OCI-M2 (cell line): ENCODE data around the gene BEST3.

Source experiments
- DNase-seq: peaks from one replicate; lab custom pipeline; 2025; ENCODE audit not compliant: unreplicated experiment; lab: John Stamatoyannopoulos, UW

BEST3 gene

DNA sequence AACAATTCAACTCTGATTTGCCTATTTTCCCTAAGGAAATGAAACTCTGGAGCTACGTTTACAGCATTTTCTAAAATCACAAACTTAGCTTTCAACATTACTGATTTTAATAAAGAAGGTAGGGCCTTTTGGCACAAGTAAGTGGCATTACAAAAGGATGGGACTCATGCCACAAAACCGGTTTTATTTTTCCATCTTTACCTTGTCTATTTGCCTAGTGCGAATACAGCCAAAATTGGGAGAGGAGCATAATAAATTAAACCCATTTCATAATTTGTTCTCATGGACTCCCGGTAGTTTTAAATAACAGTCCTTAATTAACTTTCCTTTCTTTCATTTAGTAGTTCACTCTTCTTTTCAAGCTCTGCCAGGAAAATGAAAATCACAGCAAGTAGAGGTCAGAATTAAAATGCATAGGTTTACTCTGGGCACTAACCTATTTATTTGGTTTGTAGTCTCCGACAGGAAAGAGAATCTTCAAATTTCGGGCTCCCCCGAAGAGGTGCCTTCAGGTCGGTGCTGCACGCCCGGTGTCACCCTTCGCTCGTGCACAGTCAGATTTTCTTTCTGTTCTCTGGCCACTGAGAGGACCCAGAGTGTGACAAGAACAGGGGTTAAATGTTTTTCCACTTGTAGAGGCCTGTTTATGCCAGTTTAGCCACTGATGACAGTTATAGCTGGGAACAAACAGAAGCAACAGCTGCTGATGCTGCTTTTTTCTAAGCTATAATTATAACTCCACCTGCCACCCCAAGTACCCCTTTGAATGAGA, at the start of gene BEST3:
Gene BEST3 (minus strand): TSS at position 535 of the 772 bp plus-strand sequence. CDS start 1,505 bp downstream, outside the sequence.
- DNase-seq = no peak

DNA sequence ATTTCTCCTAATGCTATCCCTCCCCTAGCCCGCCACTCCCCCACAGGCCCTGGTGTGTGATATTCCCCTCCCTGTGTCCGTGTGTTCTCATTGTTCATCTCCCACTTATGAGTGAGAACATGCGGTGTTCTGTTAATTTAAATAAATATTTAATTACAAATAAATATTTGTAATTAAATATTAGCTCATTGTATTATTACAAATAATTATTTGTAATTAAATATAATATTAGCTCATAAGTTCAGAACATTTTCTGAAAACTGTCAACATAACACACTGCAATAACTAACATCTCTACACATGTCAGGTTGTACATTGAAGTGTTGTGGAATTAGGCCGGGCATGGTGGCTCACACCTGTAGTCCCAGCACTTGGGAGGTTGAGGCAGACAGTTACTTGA, 45.0 kb upstream of the BEST3 start:
- no peak for DNase-seq

DNA sequence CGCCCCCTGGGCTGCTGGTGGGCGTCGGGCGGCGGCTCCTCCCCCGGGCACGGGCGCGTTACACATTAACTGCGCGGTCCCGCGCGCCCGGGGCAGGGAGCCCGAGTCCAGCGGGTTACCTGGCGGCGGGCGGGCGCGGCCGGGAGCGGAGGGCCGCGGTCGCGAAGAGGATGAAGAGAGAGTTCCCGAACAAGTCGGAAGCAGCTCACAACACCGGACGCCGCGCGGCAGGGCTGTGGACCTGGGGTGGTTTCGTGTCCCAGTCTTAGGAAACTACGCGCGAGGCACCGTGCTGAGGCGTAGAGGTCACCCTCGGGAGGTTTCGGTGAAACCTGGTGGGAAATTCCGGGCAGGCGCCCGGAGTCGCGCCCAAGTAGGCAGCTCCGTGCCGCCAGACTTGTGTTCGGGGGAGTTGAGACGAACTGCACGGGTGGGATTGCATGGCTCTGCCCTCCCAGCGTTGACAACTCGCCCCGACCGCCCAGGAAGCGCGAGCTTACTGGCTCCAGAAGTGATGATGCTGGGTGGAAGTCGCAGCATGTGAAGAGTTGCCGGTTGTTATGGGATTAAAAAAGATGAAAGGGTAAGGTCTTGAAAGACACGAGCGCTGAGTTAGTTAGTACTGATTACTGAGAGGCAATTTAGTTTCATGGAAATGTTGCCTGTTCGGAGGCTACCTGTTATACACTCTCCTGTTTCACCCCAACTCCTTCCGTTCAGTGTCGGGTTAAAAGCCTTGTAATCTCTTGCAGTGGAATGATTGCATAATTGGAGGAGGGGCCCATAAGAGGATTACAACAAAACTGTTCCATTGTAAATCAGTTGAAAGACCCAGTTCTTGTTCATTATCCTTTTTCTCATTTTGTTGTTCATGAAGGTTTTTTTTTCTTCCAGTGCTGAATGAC, 40.4 kb upstream of the BEST3 start:
- peak; percentile 6 for DNase-seq

DNA sequence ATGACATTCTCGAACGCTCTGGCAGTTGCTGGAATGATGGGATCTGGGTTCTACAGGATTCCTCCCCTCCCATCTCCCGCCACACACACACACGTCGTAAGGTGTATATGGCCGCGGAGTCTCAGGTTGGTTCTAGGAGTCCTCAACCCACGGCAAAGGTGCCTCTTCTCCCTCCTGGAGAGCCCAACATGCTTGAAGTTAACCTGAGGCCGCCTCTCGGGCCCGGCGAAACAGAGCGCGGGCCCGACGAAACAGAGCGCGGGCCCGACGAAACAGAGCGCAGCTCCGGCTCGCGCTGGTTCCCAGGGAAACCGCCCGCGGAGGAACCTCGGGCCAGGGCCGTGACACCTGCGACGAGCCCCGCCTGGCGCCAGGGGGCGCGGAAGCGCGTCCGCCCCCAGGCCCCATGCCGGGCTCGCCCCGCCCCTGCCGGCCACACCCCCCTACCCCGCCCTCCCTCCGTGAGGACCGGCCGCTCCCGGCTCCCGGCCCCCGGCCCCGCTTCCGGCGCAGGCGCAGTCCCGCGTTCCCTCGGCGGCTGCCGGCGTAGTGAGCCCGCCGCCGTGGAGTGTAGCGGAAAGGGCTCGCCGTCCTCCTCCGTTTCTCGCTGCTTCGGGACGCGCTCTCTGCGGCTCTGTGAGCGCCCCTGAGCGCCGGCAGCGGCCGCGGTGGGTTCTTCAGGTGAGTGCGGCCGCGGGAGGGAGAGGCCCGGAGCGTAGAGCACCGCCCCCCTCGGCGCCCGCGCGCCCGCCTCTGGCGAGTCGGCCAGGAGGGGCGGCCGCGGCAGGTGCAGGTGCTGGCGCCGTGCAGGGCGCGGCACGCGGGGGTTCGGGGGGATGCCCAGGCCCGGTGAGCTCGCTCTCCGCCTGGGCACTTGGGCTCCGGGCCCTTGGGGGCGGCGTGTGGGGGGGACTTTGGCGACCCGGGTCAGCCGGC, 39.5 kb upstream of the BEST3 start, which contains the start of gene RAB3IP:
Gene RAB3IP (plus strand): TSS at position 510 of the 936 bp plus-strand sequence. CDS start 16,549 bp downstream, outside the sequence.
- peak; percentile 4 for DNase-seq

DNA sequence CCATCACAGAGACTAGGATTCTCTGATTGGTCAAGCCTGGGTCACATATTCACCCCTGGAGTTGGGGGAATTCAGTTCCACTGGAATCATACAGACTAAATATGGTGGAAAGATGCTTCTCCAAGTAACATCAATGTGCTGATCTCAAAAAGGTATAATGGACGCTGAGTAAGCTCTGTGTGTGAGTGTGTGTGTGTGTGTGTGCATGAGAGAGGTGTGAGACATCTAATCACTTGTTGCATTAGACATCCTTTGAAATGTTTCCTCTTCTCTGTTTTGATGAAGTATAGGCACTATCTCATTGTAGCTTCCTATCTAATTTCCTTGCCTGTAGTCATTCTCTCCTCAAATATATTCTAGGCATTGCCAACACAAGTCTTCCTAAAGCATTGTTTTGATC, 34.5 kb upstream of the BEST3 start:
- DNase-seq = no peak

DNA sequence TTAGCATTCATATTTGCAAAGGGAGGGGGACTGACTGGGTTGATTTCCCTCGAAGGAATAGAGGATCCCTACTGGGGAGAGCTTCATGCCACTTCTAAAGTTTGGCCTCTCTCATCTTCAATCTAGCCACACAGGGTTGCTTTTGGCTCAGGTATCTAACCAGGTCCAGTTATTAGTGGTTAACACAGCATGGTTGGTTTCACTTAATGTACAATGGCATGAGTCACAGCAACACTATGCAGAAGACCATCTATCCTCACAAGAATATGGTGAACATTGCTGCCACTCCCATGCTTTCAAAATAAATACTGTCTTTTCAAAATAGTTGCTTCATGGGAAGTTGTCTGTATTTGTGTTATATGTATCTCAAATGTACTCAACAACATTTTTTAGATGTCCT, 33.0 kb upstream of the BEST3 start:
- DNase-seq = no peak

DNA sequence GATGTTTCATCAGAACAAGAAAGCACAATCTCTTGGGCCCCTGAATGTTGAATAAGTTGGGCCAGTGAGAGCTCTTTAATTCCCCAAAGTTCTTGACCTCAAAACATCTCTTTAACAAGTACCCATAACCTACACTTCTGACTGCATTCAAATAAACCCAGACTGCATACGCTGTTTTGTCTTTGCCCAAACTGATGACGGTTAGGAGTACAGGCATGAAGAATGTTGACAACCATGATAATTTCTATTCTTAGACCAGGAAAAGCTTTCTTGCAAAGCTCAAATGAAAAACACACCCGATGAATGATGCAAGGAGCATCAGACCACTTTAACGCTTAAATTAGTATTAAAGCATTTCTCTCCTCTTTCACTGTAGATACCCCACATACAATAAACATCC, 27.8 kb upstream of the BEST3 start:
- no peak for DNase-seq

DNA sequence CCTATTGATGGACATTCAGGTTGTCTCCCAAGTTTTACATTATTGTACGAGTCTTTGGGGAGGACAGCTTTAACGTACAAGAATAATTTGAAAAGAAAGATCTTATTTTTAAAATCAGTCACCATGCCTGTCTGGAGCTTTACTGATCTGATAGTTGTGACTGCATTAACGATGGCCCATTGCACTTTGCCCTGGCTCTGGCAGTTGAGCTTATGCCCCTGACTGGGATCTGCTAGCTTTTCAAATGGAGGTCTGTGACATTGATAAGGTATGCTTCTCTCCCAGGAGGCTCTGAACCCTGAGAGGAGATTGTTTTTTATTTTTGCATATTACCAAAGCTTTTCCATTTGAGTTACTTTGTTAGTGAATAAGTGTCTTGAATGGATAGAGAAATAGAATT, 21.6 kb upstream of the BEST3 start:
- DNase-seq = no peak

DNA sequence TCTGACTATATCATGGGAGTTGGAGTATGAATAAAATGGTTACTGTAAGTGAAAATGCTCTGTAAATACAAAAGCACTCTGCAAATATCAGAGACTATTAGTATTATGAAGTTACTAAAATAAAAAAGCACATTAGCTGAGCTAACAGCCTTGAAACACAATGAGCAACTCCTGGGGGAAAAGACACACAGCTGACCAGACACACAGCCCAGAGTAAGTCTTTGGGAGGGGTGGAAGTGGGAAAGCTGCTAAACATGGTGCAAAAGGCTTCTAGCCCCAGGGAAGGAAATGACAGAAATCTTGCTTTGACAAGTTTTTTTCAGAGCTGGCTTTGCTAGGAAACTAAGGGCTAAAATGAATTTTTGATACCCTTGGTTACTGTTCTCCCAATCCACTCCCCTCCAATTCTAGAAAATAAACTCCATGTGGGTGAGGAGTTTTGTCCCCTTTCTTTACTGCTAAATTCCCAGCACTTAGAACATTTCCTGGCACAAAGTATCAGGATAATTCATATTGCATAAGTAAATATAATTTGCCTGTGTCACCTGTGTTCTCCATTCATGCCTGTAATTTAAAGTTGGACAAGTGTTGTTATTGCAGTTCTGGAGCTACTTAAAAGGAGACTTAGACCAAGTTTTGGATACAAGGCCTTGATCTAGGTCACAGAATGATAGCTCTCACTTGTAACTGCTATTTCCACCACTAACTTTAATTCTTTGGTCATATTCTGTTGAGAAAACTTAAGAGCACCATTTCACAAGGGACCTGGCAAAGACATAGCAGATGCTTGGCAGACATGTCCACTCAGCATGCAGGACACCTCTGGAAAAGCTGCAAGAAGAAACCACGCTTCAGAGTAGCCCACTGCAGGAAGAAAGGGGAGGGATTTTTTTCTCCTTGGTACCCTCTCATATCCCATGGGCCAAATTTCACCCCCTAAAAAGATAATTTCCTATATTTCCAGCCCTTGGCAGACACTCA, 20.5 kb upstream of the BEST3 start:
- DNase-seq = no peak

DNA sequence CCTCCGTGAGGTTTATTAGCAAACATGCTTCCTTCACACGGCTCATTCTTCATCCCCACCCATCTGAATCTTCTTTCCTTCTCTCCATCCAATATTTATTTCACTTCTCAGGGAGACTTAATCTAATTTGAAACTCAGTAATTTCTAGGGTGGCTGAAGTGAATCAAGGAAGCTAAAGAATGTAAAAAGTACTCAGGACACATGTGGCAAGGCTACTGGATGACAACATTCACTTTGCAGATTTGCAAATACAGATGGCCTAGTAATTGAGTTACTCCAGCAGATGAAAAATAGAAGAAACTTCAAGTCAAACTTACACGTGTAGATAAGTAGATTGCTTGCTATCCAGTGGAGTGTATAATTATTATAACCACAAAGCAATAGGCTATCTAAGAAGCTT, 15.4 kb upstream of the BEST3 start:
- no peak for DNase-seq

DNA sequence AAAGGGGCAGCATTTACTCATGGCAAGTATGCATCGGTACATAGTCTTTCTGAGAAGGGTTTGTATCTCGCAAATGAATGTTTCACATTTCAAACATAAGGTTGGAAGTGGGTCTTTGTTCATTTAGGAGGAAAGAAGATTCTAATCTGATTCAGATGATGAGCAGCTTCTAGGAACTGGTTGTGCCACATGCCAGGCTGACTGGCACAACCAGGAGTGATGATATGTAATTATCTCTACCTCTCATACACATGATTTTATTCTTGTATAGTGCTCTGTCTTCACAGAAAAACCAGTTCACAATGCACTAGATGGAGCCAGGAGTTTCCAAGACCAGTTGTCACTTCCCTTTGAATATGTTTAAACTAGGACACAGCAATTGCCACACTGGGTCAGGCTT, 13.7 kb upstream of the BEST3 start:
- no peak for DNase-seq

DNA sequence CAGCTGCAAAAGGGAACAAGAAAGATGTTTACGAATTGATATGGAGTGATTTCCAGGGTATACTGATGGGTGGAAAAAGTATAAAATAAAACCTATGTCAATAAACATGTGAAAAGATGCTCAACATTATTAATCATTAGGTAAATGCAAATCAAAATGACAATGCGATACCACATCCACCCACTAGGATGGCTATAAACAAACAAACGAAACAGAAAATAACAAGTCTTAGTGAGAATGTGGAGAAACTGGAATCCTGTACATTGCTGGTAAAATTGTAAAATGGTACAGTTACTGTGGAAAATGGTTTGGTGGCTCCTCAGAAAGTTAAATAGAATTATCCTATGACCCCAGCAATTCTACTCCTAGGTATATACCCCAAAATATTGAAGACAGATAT, 9.5 kb upstream of the BEST3 start:
- no peak for DNase-seq

DNA sequence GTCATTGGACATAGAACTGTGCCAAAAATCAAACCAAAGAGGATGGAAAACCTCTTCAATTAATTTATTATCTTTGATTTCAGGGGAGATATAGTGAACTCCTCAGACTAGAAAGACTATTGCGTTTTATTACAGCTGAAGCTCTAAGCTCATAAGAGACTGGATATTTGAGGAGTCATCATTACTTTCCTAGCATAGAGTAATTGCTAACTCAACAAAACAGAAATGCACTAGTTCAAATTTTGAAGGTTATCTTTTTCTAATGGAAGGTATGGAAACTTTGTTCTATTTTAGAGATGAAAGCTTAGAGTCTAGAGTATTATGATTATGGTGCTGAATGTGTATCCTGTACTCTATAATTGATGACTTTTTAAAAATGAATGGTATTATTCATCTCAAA, 5.3 kb upstream of the BEST3 start:
- no peak for DNase-seq

DNA sequence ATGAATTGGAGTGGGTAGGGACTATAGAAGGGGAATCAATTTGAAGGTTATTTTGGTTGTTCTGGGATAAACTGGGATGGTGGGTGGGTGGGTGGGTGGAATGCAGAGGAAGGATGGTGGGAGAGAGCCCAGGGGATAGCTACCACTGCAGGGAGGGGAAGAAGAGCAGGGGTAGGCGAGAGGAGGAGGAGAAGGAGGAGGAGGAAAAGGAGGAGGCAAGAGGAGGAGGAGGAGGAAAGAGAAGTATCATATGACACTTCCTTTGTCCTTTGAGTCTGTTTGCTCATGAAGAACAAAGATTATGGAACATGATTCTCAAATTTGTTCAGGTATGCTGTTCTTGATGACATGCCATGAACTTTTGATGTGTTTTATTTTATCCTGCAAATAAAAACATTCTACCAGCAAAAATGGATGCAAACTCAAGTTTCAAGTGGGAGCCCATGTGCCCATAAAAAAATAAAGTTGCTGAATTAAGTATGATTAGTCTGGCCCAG, 4.1 kb upstream of the BEST3 start:
- no peak for DNase-seq

DNA sequence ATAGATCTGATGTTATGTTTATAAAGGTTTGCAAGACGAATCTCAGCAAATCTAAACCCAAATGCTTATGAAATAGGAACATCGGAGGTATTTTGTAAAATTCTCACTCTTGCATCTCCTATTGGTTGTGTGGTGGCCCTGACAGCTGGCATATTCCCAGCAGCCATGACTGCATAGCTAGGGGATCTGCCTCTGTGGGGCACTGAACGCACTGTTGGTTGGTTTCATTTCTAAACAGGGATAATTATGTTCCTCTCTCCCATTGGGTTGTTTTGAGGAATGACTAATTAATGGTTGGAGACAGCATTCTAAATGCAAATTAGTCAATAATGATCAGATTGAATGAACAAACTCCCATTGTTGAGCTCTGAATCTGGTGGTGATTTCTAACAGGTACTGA, 2.7 kb upstream of the BEST3 start:
- DNase-seq = no peak

DNA sequence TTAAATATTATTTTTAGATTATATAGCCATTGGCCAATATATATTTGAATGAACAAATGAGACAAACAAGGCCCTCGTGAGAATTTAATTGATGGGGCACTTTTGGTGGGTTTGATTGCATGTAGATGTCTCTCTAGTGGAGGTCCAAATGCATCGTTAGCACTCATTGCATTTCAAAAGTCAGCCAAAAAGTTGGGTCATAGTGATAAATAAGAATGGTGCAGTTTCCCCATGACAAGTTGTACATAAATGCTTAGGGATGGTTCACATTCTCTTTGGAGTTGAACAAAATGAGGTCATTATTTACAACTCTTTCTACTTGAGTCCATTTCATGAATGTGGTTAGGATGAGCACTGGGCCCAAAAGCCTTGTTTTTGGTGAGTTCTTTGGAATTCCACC, 1.0 kb downstream of the BEST3 start:
- DNase-seq = no peak

DNA sequence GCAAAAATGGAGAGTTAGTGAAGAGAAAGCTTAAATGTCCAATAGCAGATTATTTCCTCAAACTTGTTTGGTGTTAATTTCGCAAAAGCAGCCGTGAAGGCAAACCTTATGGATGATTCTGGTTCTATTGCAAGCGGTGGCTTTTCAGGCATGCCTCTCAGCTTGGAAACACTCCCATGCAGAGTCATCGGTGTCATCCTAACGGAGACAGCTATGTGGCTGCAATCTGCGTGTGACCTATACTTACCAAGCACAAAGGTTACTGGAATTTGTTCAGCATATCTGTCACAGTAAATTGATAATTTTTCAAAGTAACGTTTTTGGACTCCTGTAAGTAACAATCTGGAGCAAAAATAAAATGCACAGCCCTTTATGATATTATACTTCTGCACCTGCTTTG, 5.0 kb downstream of the BEST3 start:
- no peak for DNase-seq

DNA sequence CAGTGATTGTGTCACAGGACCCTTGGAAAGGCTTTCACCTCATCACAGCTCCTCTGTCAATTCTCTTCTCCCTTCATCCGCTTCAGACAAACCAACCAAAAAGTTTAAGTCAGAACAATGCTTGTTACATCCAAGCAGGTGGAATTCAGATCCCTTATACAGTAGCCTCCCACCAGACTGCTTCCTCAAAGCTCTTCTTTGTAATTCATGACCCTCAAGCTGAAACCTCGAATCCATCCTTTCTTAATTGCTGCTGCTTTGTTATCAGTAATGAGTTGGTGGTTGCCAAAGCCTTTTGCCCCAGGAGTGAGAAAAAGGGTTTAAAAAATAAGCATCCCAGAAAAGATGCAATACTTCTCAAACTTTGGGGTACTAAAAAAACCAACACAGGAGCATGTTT, 9.5 kb downstream of the BEST3 start:
- DNase-seq = no peak
